HG02763 (cell line): ENCODE data around the gene ALG2.

Experiments used
- ATAC-seq: cut with Tn5 transposase; IDR thresholded peaks from one replicate; pipeline ENCODE4 v1.9.1; 2021; ENCODE audit warnings: mild to moderate bottlenecking, moderate library complexity; ENCODE audit not compliant: unreplicated experiment

The ALG2 gene

DNA sequence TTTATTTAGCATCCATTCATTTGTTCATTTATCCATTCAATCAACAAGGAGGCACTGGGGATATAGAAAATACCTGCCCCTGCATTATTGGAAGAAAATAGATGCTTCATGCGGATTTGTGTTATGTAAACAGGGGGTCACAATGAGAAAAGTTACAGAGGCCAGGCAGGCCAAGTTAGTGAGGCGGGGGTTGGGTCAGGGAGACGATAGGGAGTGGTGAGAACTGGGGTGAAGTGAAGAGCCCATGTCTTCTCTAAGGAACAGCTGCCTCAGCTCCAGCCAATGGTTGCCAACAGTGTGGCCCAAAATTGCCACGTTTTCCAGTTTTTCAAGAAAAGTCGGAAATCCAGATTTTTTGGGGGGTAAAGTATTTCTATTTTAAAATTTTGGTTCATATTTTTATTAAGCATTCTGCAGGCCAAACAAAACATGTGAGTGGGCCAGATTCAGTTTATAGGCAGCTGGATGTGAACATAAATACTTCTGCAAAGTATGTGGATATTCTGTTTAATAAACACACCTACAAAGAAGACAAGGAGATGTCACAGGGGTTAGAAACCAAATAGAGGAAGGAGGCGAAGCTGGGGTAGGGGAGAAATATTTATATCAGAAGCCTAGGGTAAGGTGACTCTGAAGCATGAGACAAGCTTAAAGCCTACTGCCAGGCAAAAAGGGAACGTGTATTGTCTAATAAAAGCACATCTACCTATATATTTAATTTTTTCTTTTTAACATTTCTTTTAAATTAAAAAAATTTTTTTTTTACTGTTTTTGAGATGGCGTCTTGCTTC lies 44.0 kb downstream of the ALG2 start:
- no peak for ATAC-seq

DNA sequence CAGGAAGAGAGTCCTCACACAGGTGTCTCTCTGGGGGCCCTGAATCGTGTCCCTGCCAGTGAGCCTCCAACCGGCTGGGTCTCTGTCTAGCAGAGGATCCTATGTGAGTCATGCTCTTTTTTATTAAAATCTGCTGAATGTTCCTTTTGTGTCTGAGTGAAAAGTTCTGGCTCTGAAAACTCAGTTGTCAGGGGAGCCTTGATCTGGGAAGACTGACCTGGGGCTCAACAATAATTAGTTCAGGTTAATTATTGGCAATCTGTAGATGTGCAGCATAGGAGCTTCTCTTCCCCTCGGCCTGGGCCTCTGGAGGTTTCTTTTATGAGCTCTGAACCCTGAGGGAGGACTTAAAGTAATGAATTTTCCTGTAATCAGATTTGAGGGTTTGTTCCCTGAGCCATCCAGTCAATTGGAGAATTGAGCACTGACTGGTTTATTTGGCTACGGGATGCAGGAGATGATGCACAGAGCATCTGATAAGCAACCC lies 45.2 kb downstream of the ALG2 start:
- no peak for ATAC-seq

DNA sequence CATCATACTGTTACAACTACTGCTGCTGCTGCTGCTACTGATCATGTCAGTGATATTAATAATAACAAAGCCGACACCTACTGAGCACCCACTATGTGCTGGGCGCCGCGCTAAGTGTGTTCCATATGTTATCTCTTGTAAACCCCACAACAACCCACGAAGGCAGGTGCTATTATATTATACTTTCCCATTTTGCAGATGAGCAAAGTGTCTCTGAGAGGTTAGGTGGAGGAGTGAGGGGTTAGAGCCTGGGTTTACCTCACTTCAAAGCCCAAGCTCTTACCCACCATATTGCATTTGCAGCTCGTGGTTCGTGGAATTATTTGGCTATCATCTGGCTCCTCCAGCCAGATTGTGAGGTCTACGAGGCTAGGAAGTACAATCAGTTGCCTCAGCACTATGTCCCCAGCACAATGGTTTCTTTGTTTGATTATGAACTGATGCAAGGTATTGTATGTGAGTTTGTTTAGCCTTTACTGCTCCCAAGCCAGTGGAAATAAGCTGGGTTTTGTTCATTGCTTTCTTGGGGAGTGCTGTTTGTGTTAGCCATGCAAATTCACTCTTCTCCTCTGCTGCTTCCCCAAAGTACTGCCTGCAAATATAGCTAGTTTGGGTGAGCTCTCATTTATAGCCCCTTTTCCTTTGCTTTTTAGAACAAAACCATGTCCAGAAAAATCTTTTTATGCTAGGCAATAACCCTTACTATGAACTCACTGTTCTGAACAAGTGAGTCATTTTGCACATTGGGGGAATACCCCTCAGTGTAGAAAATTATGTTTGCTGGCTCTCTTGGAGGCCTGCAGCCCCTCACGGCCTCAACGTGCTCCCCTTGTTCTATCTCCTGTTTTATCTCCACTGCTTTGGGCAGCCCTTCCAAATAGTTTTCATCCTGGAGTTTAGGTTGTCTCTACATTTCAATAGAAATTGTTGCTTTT lies 47.9 kb downstream of the ALG2 start:
- ATAC-seq: no peak

DNA sequence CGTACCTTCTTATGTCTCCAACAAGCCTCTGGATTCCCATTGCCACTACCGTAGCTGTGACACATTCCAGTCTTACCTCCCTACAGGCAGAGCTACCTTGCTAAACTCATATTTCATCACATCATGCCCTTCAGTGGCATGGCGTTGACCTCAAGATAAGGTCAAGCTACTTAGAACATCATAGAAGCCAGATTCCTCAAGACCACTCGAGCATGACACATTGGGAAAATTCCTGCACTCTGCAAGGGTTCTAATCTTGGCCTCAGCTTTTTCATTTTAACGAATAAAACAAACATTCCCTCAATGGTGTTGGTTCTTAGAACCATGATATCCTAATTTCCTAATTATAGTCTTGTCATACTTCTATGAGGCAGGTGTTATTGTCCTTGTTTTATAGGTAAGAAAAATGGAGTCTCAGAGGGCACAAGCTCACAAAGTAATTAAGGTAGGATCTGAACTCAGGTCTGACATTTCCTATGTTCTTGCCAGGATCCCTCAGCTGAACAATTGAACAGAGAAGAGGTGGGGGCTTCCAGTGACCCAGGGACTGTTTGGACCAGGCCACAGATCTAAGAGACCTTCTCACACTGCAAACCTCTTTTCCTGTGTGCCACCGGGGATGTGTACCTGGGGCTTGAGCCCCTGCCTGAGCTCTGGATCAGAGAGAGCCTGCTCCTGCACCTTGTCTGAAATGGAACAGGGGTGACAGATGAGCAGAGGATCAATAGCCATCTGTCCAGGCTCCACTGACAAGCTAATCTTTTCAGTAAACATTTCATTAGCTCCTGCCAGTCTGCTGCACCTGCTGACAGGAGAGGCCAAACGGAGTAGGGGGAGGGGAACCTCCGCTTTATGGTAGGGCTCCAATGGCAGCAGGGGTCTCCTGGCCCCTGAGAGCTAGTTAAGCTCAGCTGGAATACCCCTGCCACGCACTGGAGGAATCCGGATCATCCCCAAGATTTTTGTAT lies 49.3 kb downstream of the ALG2 start:
- ATAC-seq: no peak

DNA sequence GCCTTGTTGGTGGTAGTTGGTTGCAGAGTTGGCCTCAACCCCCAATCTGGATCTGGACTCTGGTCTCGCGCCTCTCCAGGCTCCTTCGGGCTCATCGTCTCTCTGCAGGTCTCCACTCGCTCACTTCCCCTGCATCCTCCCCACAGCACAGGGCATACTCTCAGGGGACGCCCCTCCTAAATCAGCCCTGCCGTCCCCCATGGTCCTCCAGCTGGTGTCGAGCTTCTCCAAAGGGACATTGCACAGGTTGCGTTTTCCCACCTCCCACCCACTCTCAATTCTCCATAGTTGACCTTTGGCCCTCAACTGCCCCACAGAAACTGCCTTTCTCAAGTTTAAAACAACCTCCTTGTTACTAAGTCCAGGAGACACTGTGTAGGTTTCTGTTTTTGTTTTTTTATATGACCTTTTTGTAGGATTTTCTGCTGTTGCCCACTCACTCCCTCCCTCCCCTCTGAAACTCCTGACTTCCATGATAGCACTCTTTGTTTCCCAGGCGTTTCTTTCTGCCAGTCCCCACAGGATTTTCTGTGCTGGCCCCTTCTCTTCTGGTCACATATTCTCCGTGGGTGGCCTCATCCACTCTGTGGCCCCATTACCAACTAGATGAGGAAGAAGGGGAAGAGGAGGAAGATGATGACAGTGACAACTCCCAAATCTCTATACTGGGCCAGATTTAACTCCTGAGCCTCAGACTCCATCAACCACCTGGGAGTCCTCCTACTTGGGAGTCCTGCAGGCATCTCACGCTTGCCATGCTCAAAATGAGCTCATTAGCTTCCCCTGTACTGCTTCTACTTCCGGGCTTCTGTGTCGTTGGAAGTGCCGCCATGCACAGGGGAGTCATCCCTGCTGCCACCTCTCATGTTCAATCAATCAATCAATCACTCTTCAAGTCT lies 50.3 kb downstream of the ALG2 start:
- no peak for ATAC-seq

DNA sequence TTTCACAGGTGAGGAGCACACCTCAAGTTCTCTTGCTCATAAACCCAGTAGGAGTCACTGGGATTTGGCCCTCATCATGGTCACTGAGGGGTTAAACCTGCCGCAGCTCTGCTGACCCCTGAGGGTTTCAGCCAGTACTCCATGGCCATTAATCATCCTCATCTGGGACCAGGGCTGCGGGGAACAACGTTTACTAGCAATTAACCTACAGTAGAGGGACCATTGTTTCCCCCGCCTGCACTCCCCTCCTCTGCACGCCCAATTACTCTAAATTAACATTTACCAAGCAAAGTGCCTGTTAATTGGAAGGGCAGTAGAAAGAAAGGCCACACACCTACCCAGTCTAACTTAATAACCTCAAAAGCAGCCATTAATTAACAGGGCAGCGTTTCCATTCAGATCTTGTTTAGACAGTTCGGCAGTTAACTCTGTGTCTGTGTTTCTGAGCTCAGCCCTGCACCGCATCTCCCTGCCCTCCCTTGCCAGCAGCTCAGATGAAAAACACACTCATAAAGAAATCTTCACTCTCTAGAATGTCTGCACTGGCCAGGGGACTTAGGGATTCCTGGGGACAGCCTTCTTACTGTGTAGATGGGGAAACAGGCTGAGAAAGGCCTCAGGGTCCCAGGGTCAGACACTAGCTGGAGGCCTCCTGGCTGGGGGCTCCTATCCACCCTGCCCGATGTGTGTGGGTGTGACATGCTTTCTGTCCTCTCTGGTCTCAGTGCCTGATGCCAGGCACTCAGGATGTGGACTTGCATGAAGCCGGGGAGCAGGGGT lies 51.6 kb downstream of the ALG2 start:
- no peak for ATAC-seq

DNA sequence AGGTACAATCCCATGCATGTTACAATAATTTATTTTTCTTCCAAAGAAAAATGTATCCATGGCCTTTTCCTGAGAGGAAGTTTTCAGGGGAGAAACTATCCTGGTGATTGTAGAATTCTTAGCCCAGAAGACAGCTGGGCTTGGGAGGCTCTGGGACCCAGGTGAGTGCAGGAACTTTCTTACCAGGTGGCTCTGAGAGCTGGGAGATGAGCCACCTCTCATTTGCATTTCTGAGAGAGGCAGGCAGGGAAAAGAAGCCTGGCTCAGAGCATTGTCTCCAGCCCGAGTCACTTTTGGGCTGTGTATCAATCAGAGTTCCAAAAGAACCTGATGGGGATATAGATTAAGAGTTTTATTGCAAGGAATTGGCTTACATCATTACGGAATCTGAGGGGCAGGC lies 52.7 kb downstream of the ALG2 start:
- no peak for ATAC-seq

DNA sequence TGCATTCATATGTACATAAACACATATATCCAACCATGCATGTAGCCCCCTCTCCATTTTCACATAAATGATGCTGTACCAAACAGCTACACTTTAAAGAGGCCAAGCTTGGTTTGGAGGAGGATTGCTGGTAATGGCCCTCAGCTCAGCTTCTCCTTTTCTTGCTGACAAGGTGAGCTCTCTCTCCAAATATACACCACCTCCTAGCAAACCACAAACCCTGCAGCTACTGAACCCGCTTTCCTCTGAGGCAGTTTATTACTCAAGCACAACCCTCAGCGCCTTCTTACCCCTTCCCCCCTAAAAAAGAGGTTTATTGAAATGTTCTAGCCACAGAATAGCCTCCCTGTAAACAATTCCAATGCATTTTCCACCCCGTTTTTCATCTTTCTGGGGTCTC lies 54.0 kb downstream of the ALG2 start:
- no peak for ATAC-seq

DNA sequence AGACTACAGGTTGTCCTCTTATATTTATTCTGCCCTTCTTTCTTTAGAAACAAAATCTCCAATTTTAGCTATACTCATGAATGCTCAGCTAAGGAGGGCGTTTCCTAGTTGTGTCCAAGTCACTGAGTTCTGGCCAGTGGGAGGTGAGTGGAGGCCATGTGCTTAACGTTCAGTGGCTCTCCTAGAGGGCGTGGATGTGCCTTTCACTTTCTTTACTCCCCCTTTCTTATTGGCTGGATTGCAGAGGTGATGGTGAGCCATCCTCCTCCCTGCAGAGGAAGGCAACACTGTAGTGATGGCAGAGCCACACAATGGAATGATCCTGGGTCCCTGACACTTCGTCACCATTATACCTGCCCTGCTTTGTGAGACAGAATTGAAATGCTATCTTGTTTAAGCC lies 54.6 kb downstream of the ALG2 start:
- ATAC-seq: no peak
